Fibroblast of lung (primary cell): Measurements from ENCODE around the gene PXMP4.

Source experiments
- CTCF ChIP-seq, 2 donors: IDR thresholded peaks in 1 of 2; conservative IDR thresholded peaks in 1 of 2; 1 replicate in 1 of 2; 2 replicates in 1 of 2; pipeline ENCODE4 v1.5.1; 2011 to 2012; ENCODE audit warnings: low read length in 2 of 2, control low read depth in 1 of 2, inconsistent platforms in 1 of 2, low read depth in 1 of 2, mild to moderate bottlenecking in 1 of 2
- EZH2 ChIP-seq: IDR thresholded peaks from 2 replicates; pipeline ENCODE4 v1.5.1; 2012; ENCODE audit warnings: low read length, control low read depth, mild to moderate bottlenecking; ENCODE audit errors: missing control alignments

GRCh38 chr20:33656783-33657703 lies 63.1 kb downstream of the PXMP4 start:
- TF ChIP-seq CTCF (conservative IDR thresholded peaks at IDR 0.05 in 1 of 2, IDR thresholded peaks at IDR 0.05 in 1 of 2; ENCODE audit: low read depth in 1 of 2, low read length in 2 of 2) (no peak), EZH2 (no peak)
